Measurements from ENCODE around the gene PTPMT1.
"Not testable (repeated sequence)": the region's sequence is repeated elsewhere in the genome, so short reads cannot be mapped to it uniquely, and the experiment has no call there.

The PTPMT1 gene

GRCh38 chr11:47524291-47524874 lies 41.0 kb upstream of the PTPMT1 start:
- ChIA-PET CTCF (interaction anchor here (0.8 to 0.9 kb wide), 2 partner anchors 15 to 387 kb away, joined by 3 to 4 read pairs; no protein-coding TSS in a partner anchor), POLR2A (ENCODE audit: low non-redundant PET) (interaction anchor here (0.5 kb wide), 1 partner anchor 116 kb away, joined by 3 read pairs; the partner anchor contains the start of gene SLC39A13)
- TF ChIP-seq CTCF (conservative IDR thresholded peaks at IDR 0.05; ENCODE audit: low read depth), result no peak
- H3K27ac ChIP-seq, result peak overlapping the region; percentile 88
- peak; percentile 21 for DNase-seq (ENCODE audit: low spot score)

- CTCF ChIA-PET, result not testable (repeated sequence)
These were observed 39.4 kb upstream of the PTPMT1 start for GRCh38 chr11:47526032-47526431.

GRCh38 chr11:47527186-47527585 lies 38.2 kb upstream of the PTPMT1 start:
- ChIA-PET POLR2A (ENCODE audit: low non-redundant PET) (no interaction called here), CTCF (no interaction called here)
- DNase-seq (ENCODE audit: low spot score), result no peak
- peak overlapping the region; percentile 48; the same call in 1 of the 2 replicates for H3K27ac ChIP-seq
- no peak for TF ChIP-seq CTCF (conservative IDR thresholded peaks at IDR 0.05; ENCODE audit: low read depth)

More at GRCh38 chr11:47526032-47526431, 39.4 kb upstream of the PTPMT1 start:
- not testable (repeated sequence) for DNase-seq (ENCODE audit: low spot score)
- POLR2A ChIA-PET (ENCODE audit: low non-redundant PET), result interaction anchor here (0.7 kb wide), 1 partner anchor 371 kb away, joined by 6 read pairs; no protein-coding TSS in a partner anchor
- peak overlapping the region; percentile 62 for H3K27ac ChIP-seq

- TF ChIP-seq CTCF (conservative IDR thresholded peaks at IDR 0.05; ENCODE audit: low read depth), result no peak
- no peak for DNase-seq (ENCODE audit: low spot score)
- no peak overlapping the region for H3K27ac ChIP-seq
- ChIA-PET CTCF (no interaction called here), POLR2A (ENCODE audit: low non-redundant PET) (no interaction called here)
These were observed 35.4 kb upstream of the PTPMT1 start for GRCh38 chr11:47529951-47530350.

GRCh38 chr11:47530721-47531120 lies 34.7 kb upstream of the PTPMT1 start:
- CTCF ChIA-PET; DNase-seq (ENCODE audit: low spot score); POLR2A ChIA-PET (ENCODE audit: low non-redundant PET): not testable (repeated sequence)
- H3K27ac ChIP-seq, result peak overlapping the region; percentile 52

- DNase-seq (ENCODE audit: low spot score), result no peak
- ChIA-PET POLR2A (ENCODE audit: low non-redundant PET) (no interaction called here), CTCF (no interaction called here)
- H3K27ac ChIP-seq, result no peak overlapping the region
- no peak for TF ChIP-seq CTCF (conservative IDR thresholded peaks at IDR 0.05; ENCODE audit: low read depth)
These were observed 33.7 kb upstream of the PTPMT1 start for GRCh38 chr11:47531666-47532065.

GRCh38 chr11:47532597-47533213 lies 32.7 kb upstream of the PTPMT1 start:
- POLR2A ChIA-PET (ENCODE audit: low non-redundant PET), result no interaction called here
- DNase-seq (ENCODE audit: low spot score), result no peak
- no peak for TF ChIP-seq CTCF (conservative IDR thresholded peaks at IDR 0.05; ENCODE audit: low read depth)
- CTCF ChIA-PET, result interaction anchor here (0.7 kb wide), 1 partner anchor 327 kb away, joined by 3 read pairs; no protein-coding TSS in a partner anchor
- H3K27ac ChIP-seq, result no peak overlapping the region
